Measurements from ENCODE around the gene TMEM9B.
"Not testable (repeated sequence)": the region's sequence is repeated elsewhere in the genome, so short reads cannot be mapped to it uniquely, and the experiment has no call there.

Gene TMEM9B

GRCh38 chr11:8971196-8971923 lies 7.1 kb upstream of the TMEM9B start:
- DNase-seq = no peak

GRCh38 chr11:8967184-8967583 lies 2.9 kb upstream of the TMEM9B start:
- no peak for DNase-seq

DNA sequence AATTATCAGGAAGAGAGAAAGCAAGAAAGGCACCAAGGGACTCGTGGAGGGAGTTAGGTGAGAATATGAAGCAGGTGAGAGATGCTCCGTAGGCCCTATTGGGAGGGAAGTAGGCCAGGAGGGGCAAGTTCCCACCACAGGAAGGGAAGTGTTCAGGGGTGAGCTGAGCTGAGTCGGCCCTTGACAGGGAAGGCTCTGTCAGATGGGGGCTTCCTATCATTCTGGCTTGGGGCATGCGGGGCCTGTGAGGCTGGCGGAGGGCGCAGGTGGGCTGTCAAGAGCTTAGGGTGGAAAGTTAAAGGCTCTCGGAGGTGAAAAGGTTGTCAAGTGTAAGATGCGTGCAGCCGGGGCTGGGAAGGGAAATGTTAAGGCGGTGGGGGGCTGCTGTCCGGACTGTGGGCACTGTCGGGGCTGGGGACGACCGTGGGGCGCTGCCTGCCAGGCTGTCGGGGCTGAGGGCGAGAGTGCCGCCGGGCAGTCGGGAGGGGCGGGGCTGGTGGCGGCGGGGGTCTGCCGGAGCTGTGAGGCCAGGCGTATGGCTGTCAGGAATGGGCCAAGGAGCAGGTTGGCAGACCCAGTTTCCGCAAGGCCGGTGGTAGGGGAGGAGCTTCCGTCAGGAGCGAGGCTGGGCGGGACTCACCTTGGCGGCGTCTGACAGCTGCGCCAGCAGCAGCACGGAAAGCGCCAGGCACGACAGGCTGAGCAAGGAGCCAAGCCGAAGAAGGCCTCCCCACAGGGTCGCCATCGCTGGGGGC lies 496 bp downstream of the TMEM9B start:
- DNase-seq = peak; percentile 79

DNA sequence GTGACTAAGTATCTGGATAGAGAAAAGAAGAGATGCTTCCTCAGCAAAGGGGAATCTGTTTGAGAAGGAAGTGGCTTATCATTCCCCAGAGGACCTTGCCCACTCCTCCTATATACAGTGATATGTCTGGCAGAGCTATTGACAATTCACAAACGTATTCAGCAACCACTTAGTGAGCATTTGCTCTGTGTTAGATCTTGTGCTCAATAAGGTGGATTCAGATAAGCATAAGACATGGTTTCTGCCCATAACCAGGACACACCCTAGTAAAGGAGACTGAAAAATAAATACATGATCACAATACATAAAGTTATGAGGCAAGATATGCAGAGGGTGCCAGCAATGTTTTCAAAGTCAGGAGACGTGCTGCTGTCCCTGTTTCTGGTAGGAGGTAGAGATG lies 1.4 kb downstream of the TMEM9B start:
- no peak for DNase-seq

DNA sequence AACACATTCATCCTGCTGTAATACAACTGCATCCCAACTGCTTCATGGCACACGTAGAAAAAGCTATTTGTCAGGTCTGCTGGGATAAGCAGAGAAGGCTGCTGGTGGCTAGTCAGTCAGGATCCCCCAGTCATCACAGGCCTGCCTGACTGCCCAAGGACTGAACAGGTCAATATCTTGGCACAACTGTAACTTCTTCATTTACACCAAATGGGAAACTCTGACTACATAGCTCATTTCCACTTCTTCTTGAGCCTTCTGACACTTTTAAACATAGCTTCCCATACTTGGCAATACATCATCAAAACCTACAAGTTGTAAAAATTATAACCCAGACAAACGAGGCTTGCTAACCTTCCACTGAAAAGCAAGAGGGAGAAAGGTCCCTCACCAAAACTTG lies 2.8 kb downstream of the TMEM9B start:
- no peak for DNase-seq

GRCh38 chr11:8959546-8960166 lies 4.6 kb downstream of the TMEM9B start:
- DNase-seq = peak; percentile 59

GRCh38 chr11:8956860-8957259 lies 7.4 kb downstream of the TMEM9B start:
- DNase-seq = no peak

DNA sequence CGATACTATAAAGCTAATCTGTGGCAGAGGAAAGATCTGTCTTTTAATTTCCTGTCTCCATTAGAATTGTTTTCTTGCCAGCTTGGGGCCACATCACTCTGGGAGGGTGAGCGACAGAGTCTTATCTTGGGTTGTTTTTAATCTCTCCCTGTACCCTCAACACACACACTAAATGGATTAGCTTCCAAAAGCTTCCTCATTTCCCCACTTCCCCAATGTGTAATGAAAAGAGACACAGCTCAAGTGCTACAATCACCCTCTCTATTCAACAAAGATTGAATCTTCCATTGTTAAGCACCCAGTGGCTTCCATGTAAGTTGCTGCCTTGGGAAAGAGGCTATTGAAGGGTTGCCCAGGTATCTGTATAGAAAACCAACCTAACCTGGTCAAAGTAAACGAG lies 15.4 kb downstream of the TMEM9B start:
- DNase-seq = no peak

GRCh38 chr11:8947230-8947943 lies 16.9 kb downstream of the TMEM9B start:
- no peak for DNase-seq

- DNase-seq = no peak
These were observed 21.6 kb downstream of the TMEM9B start, which contains the start of gene ASCL3 for GRCh38 chr11:8942518-8943066. Gene ASCL3 (minus strand): TSS chr11:8943016. CDS start chr11:8938161, 4,855 bp downstream.

DNA sequence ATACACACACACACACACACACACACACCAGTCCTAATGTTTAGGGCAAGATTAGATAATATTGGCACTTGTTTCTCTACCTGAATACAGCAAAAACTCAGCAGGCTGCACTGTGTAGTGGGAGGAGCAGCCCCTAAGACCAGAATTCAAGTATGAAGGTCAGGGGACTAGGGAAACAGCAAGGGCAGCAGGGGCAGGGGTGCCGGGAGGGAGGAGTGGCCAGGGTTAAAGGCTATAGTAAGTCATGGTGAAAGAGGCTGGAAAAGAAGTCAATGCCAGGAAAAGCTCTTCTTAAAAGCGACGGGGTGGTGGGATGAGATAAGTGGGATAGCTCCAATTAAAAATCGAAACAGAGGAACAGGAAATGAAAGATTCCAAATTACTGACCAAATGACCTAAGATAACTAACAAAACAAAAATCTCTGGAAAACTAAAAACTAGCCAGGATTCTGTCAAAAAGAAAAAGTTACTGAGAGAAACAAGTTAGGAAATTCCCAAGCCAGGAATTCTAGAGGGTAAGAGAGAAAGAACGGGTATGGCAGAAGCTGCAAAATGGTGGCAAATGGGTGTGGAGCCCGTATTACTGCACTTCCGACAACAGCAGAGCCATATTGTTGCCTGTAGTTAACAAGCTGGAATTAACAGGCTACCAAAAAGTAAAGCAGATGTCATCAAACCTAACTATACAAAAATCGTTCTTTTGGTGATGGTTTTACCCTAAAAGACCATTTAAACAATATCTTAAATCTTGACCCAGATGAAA lies 22.7 kb downstream of the TMEM9B start:
- DNase-seq = no peak

- no peak for DNase-seq
These were observed 26.6 kb downstream of the TMEM9B start for GRCh38 chr11:8937659-8938058.

DNA sequence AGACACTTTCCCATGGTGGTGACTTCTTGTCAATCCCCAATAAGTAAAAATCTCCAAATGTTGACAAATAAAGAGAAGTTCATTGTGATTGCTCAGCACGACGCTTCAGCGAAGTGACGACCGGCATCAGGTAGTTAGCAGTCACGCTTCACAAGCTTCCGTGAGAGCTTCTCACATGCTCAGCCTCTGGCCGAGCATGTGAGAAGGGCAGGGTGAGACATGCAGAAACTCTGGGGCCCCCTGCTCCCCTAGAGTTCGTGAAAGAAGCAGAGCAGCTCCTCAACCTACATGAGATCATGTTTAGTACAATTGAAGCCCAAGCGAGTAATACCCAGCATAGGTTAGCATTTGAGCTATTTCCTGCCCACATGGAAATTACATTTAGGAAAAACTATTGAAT lies 27.1 kb downstream of the TMEM9B start:
- DNase-seq = no peak

DNA sequence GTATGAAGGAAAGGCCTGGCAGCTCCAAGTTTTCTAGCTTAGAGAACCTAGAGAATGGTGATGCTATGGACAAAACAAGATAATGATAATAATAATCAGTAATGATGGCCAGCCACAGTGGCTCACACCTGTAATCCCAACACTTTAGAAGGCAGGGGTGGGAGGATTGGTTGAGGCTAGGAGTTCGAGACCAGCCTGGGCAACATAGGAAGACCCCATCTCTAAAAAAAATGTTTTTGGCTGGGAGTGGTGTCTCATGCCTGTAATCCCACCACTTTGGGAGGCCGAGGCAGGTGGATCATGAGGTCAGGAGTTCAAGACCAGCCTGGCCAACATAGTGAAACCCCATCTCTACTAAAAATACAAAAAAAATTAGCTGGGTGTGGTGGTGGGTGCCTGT lies 28.5 kb downstream of the TMEM9B start:
- DNase-seq = not testable (repeated sequence)

- no peak for DNase-seq
These were observed 29.3 kb downstream of the TMEM9B start for GRCh38 chr11:8934742-8935488.

DNA sequence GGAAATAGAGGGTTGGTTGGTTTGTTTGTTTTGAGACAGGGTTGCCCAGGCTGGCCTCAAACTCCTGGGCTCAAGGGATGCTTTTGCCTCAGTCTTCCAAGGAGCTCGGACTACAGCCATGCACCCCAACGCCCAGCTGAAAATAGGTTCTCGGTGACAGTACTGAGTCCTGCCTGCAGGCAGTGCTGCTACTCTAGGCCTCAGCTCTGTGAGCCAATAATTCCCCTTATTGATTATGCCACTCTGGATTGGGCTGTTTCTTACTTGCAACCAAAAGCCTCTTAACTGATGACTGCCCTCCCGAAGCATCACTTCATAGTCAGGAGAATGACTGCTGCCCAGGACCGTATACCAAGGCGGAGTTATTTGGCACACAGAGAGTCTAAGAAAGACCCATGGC lies 30.3 kb downstream of the TMEM9B start:
- DNase-seq = no peak

DNA sequence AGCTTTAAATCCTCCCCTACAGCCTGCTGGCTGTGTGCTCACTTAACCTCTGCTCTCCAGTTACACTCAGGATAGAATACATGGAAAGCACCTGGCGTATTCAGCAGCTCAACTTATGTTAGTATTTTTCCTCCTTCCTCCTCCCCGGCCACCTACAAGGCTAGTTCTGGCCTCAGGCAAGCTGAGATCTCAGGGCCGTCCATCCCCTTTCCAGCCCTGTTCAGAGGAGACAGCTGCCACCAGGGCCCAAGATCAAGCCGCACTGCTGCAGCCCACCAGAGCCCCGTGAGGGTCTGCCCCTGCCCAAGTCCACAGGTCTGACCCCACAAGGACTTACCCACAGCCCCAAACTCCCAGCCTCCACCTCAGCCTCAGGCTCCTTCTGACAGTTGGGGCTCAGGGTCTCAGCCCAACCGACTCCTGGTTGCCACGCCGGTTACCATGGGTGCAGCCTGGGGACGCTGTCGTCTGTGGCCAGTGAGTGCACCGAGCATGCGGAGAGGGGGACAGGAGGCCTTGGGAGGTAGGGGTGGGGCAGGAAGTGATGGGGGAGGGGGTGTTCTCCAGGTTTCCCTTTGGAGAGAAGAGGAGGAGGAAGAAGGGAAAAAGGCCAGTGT lies 31.6 kb downstream of the TMEM9B start, which contains the start of gene C11orf16:
Gene C11orf16, minus strand, starts transcription at position 384 of the 617 bp plus-strand sequence. CDS start 639 bp downstream, outside the sequence.
- no peak for DNase-seq

DNA sequence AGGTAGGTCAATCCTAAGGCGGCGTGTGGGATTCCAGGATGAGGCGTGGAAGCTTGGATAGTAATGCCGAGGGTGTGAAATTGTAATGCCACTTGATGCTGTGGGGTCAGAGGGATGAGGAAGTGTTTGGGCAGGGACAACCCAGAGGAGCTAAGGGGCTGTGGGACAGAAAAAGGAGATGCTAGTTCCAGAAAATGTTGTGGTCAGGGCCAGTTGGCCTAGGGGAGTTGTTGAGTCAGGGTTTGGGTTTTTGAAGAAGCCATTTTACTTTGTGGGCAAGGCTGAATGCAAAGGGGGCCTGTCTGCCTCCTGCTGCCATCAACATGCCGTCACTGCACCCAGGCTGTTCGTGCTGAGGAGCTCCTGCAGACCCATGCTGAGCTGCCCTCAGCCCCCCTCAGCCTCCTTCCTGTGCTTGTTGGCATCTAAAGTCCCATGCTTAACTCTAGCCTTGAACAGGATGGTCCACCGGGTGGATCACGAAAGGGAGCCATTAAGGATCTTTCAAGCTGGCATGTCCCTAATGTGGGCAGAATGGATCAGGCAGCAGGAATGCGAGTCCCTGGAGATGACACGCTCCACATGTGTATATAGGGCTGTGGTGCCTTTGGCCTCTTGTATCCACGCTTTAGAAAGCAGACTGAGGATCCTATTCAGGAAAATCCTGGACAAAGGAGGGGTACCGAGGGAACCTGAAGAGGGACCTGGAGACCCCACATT lies 33.6 kb downstream of the TMEM9B start:
- no peak for DNase-seq

DNA sequence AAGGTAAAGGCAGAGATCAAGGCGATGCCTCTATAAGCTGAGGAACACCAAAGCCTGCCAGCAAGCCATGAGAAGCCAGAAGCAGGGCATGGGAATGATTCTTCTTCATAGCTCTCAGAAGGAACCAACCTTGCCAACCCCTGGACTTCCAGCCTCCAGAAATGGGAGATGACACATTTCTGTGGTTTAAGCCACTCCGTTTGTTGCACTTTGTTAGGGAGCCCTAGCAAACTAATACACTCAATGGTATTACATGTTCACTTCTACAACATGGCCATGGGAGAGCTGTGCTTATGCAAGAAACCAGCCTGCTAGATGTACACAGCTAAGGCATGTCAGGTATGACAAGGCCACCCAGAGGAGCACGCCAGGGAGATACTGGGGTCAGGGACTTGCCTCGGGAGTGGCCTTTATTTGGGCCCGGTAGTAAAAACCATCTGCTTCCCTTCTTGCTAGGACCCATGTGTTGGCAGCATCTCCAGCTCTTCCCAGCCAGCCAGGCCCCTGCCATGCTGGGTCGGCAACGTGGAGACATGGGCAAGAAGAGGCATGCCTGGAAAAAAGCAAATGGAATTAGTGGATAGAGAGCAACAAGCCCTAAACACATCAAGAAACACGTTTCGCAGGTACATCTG lies 35.1 kb downstream of the TMEM9B start:
- DNase-seq = no peak

DNA sequence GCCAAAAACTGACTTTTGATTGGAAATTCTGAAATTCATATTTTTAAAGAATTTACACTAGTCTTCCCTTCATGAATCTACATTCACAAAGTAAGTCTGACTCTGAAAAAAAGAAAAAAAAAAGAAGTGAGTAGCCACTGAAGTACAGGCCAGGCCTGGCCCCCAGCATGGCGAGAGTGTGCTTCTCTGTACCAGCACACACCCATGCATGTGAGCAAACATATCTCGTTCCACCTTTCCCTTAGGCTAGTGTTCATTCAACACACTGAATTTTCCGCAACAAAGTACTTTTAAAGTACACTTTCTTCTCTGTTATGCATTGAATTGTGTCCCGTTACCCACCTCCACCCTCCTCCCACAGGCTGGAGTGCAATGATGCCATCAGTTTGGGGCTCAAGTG lies 36.0 kb downstream of the TMEM9B start:
- DNase-seq = no peak
